ENCODE data around the gene FNIP2. TPM values are rescaled to one million over a fixed set of nuclear protein-coding genes. Genes with fewer than 3 reads are reported as not detected.
A peak's percentile ranks its signal among the peaks of the same experiment; 100 is the strongest.
"Not testable (repeated sequence)": the region's sequence is repeated elsewhere in the genome, so short reads cannot be mapped to it uniquely, and the experiment has no call there.

Gene FNIP2
- polyA plus RNA-seq, 1 of the 3 experiments (the other 2 are of a cell fraction) = 0.97 TPM

GRCh38 chr4:158754385-158755180 lies 14.2 kb upstream of the FNIP2 start:
- CTCF ChIA-PET = interaction anchor here (0.7 to 3.0 kb wide), 3 partner anchors 24 to 440 kb away, joined by 3 to 7 read pairs (median 3); no protein-coding TSS in a partner anchor
- WGBS (ENCODE audit: low lambda C conversion rate) = 89% methylated on average over 5 of the region's 5 CpGs
- Histone ChIP-seq H3K9me3 (no peaks in the 10 kb centered on the region), H3F3A (replicated peaks; ENCODE audit: insufficient read depth) (peaks cover 6% of the 10 kb centered on the region), H4K20me1 (ENCODE audit: insufficient read depth) (no peaks in the 10 kb centered on the region), H3K79me2 (ENCODE audit: insufficient read depth) (no peaks in the 10 kb centered on the region), H3K4me2 (no peak overlapping the region), H2AFZ (ENCODE audit: low read depth) (peak overlapping the region; percentile 35; the same call in 1 of the 2 replicates), H3K27me3 (ENCODE audit: insufficient read depth) (no peaks in the 10 kb centered on the region), H3K4me3 (ENCODE audit: low read depth in 2 of 2, low read length in 1 of 2) (no peak overlapping the region), H3K9me2 (no peaks in the 10 kb centered on the region), H3K9ac (no peak overlapping the region), H3K4me1 (ENCODE audit: control insufficient read depth in 1 of 2, insufficient read depth in 2 of 2, low read depth in 1 of 2, low read length in 1 of 2) (no peaks in the 10 kb centered on the region), H3K27ac (ENCODE audit: low read depth in 2 of 2, low read length in 1 of 2) (0 out of 4 replicates have a peak overlapping the region, but pooled peaks of 1 of the 2 experiments have one; percentile 13), H3K36me3 (replicated peaks in 1 of 2; ENCODE audit: control insufficient read depth in 1 of 2, insufficient read depth in 2 of 2, low read length in 1 of 2) (no peaks in the 10 kb centered on the region)
- TF ChIP-seq EP300 (IDR thresholded peaks at IDR 0.05; ENCODE audit: borderline replicate concordance in 1 of 2, low read depth in 1 of 2, low read length in 1 of 2) (no peak), FOSL2 (IDR thresholded peaks at IDR 0.05; ENCODE audit: borderline replicate concordance, low read depth) (no peak), FOXJ3 (CRISPR knock-in tag; IDR thresholded peaks at IDR 0.05) (no peak), RFX5 (IDR thresholded peaks at IDR 0.05; ENCODE audit: low read length) (no peak), TAF1 (IDR thresholded peaks at IDR 0.05; ENCODE audit: borderline replicate concordance, low read depth, low read length) (no peak), RXRA (IDR thresholded peaks at IDR 0.05; ENCODE audit: borderline replicate concordance, low read depth) (no peak), TCF12 (IDR thresholded peaks at IDR 0.05) (no peak), JUND (IDR thresholded peaks at IDR 0.05) (no peak), MAX (IDR thresholded peaks at IDR 0.05; ENCODE audit: low read depth) (no peak), USF2 (IDR thresholded peaks at IDR 0.05; ENCODE audit: borderline replicate concordance, low read depth, low read length) (no peak), SMC3 (IDR thresholded peaks at IDR 0.05; ENCODE audit: low read depth, low read length) (no peak)
- TF ChIP-seq, protein P1, sequence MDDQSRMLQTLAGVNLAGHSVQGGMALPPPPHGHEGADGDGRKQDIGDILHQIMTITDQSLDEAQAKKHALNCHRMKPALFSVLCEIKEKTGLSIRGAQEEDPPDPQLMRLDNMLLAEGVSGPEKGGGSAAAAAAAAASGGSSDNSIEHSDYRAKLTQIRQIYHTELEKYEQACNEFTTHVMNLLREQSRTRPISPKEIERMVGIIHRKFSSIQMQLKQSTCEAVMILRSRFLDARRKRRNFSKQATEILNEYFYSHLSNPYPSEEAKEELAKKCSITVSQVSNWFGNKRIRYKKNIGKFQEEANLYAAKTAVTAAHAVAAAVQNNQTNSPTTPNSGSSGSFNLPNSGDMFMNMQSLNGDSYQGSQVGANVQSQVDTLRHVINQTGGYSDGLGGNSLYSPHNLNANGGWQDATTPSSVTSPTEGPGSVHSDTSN (IDR thresholded peaks at IDR 0.05) = no peak
- TF ChIP-seq, protein P2, sequence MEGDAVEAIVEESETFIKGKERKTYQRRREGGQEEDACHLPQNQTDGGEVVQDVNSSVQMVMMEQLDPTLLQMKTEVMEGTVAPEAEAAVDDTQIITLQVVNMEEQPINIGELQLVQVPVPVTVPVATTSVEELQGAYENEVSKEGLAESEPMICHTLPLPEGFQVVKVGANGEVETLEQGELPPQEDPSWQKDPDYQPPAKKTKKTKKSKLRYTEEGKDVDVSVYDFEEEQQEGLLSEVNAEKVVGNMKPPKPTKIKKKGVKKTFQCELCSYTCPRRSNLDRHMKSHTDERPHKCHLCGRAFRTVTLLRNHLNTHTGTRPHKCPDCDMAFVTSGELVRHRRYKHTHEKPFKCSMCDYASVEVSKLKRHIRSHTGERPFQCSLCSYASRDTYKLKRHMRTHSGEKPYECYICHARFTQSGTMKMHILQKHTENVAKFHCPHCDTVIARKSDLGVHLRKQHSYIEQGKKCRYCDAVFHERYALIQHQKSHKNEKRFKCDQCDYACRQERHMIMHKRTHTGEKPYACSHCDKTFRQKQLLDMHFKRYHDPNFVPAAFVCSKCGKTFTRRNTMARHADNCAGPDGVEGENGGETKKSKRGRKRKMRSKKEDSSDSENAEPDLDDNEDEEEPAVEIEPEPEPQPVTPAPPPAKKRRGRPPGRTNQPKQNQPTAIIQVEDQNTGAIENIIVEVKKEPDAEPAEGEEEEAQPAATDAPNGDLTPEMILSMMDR (IDR thresholded peaks at IDR 0.05) = no peak
- DNase-seq = no peak
- POLR2A ChIA-PET = no interaction called here

- H3K4me1 ChIP-seq (ENCODE audit: control insufficient read depth in 1 of 2, insufficient read depth in 2 of 2, low read depth in 1 of 2, low read length in 1 of 2); H3K27ac ChIP-seq (ENCODE audit: low read depth in 2 of 2, low read length in 1 of 2); H3K27me3 ChIP-seq (ENCODE audit: insufficient read depth); H3K79me2 ChIP-seq (ENCODE audit: insufficient read depth); H2AFZ ChIP-seq (ENCODE audit: low read depth); H3K4me2 ChIP-seq; H4K20me1 ChIP-seq (ENCODE audit: insufficient read depth); H3K9me2 ChIP-seq; H3F3A ChIP-seq (replicated peaks; ENCODE audit: insufficient read depth); H3K36me3 ChIP-seq (replicated peaks in 1 of 2; ENCODE audit: control insufficient read depth in 1 of 2, insufficient read depth in 2 of 2, low read length in 1 of 2); H3K9ac ChIP-seq; H3K4me3 ChIP-seq (ENCODE audit: low read depth in 2 of 2, low read length in 1 of 2); DNase-seq; H3K9me3 ChIP-seq; POLR2A ChIA-PET: not testable (repeated sequence)
- CTCF ChIA-PET = interaction anchor here (1.2 to 3.0 kb wide), 2 partner anchors 26 to 439 kb away, joined by 3 to 7 read pairs; no protein-coding TSS in a partner anchor
- 92% methylated on average over 7 of the region's 7 CpGs for WGBS (ENCODE audit: low lambda C conversion rate)
Measured at GRCh38 chr4:158755819-158756218, 13.0 kb upstream of the FNIP2 start.

Data from SK-N-SH (cell line).